Panc1 (cell line): ENCODE measurements around the gene RBFA. TPM values are rescaled to one million over a fixed set of nuclear protein-coding genes. Genes with fewer than 3 reads are reported as not detected.

Experiments
- ATAC-seq: fragments of 200-7000 bp; cut with Tn5 transposase; 2 replicates; pipeline ENCODE4 v1.9.1; 2020; ENCODE audit warnings: mild to moderate bottlenecking, moderate library complexity
- BruUV-seq: library from RNA; stranded (reverse); fragments of 400-500 nt; replicated peaks from 2 replicates; lab custom pipeline; 2021; lab: Mats Ljungman, UMichigan
- CTCF ChIA-PET: fragments of 300-600 bp; sonication (Branson Sonifier 250); formaldehyde crosslinking; loops from one replicate; lab custom pipeline; 2022; ENCODE audit warnings: antibody characterized with exemption; lab: Charles Lee
- POLR2A ChIA-PET: fragments of 300-600 bp; sonication (Branson Sonifier 250); formaldehyde crosslinking; loops from one replicate; lab custom pipeline; 2022; ENCODE audit warnings: antibody characterized with exemption; lab: Charles Lee
- DNase-seq: peaks from one replicate; pipeline ENCODE4 v3.0.0-alpha.2; 2010; ENCODE audit warnings: low read depth, low spot score
- H3K27ac ChIP-seq: 2 replicates; pipeline ENCODE4 v1.5.1; 2011; ENCODE audit warnings: mild to moderate bottlenecking, low read length, inconsistent platforms
- H3K27me3 ChIP-seq: fragments of 200-500 bp; sonication (Bioruptor generic); 2 replicates; pipeline ENCODE4 v1.6.0; 2014; ENCODE audit warnings: low read length, inconsistent platforms; ENCODE audit not compliant: control insufficient read depth, insufficient read depth
- H3K36me3 ChIP-seq: fragments of 200-500 bp; sonication (Bioruptor generic); 2 replicates; pipeline ENCODE4 v1.5.1; 2014; ENCODE audit warnings: inconsistent platforms, mild to moderate bottlenecking, low read length, moderate library complexity; ENCODE audit not compliant: control insufficient read depth, insufficient read depth
- H3K4me1 ChIP-seq: 2 replicates; pipeline ENCODE4 v1.5.1; 2011; ENCODE audit warnings: inconsistent platforms, mild to moderate bottlenecking, low read length, moderate library complexity; ENCODE audit not compliant: control insufficient read depth, insufficient read depth
- H3K4me3 ChIP-seq, 2 experiments: 2 replicates each; pipeline ENCODE4 v1.5.1; 2011 to 2012; ENCODE audit warnings: low read depth in 2 of 2, low read length in 2 of 2, mild to moderate bottlenecking in 2 of 2, inconsistent platforms in 1 of 2, moderate library complexity in 1 of 2
- H3K9me3 ChIP-seq: fragments of 200-500 bp; sonication (Bioruptor generic); 2 replicates; pipeline ENCODE4 v1.5.1; 2014; ENCODE audit warnings: low read depth, mild to moderate bottlenecking, inconsistent platforms, low read length, moderate library complexity; ENCODE audit not compliant: control insufficient read depth, insufficient read depth
- POLR2AphosphoS5 ChIP-seq: IDR thresholded peaks from 2 replicates; pipeline ENCODE4 v1.6.1; 2012; ENCODE audit warnings: mild to moderate bottlenecking, low read depth, low read length, moderate library complexity
- SIN3A ChIP-seq: IDR thresholded peaks from 2 replicates; pipeline ENCODE4 v1.6.1; 2012; ENCODE audit warnings: low read depth, mild to moderate bottlenecking, low read length, moderate library complexity, borderline replicate concordance; ENCODE audit not compliant: insufficient read depth
- TCF7L2 ChIP-seq: IDR thresholded peaks from 2 replicates; pipeline ENCODE4 v1.6.1; 2011; ENCODE audit warnings: mild to moderate bottlenecking, low read depth, low read length, inconsistent platforms
- in situ Hi-C: cut with HindIII; loops from 2 replicates; pipeline ENCODE4 v1.10.0; 2016; ENCODE audit warnings: low sequenced_read_pairs, low pct_unique_long_range_greater_than_20kb
- intact Hi-C: fragments of 100-400 bp; cut with micrococcal nuclease; formaldehyde crosslinking; loops from one replicate; pipeline ENCODE4 v1.10.0; 2022; ENCODE audit not compliant: unreplicated experiment
- total RNA-seq: library from RNA; stranded (reverse); gene quantifications from one replicate; pipeline ENCODE4 v1.2.1, GENCODE V29; 2021; ENCODE audit not compliant: unreplicated experiment
- TF ChIP-seq, protein P1 (sequence below), 2 experiments: IDR thresholded peaks; 2 replicates each; pipeline ENCODE4 v1.6.1; 2011 to 2012; ENCODE audit warnings: low read depth in 2 of 2, control low read depth in 1 of 2, low read length in 1 of 2, mild to moderate bottlenecking in 1 of 2, moderate library complexity in 1 of 2; ENCODE audit not compliant: insufficient read depth in 1 of 2
- TF ChIP-seq, protein P2 (sequence below): fragments of 450-650 bp; IDR thresholded peaks from 2 replicates; pipeline ENCODE4 v1.5.1; 2017; ENCODE audit warnings: mild to moderate bottlenecking

The RBFA gene
- total RNA-seq, 1 experiment from 2014 or later = 83.1 TPM

GRCh38 chr18:80037300-80037699 lies 3.1 kb downstream of the RBFA start:
- H3K4me1 ChIP-seq = peaks cover 10% of the 10 kb centered on the region
- H3K27ac ChIP-seq = no peak overlapping the region
- ATAC-seq (no peak), DNase-seq (no peak)
- TF ChIP-seq, protein P1, sequence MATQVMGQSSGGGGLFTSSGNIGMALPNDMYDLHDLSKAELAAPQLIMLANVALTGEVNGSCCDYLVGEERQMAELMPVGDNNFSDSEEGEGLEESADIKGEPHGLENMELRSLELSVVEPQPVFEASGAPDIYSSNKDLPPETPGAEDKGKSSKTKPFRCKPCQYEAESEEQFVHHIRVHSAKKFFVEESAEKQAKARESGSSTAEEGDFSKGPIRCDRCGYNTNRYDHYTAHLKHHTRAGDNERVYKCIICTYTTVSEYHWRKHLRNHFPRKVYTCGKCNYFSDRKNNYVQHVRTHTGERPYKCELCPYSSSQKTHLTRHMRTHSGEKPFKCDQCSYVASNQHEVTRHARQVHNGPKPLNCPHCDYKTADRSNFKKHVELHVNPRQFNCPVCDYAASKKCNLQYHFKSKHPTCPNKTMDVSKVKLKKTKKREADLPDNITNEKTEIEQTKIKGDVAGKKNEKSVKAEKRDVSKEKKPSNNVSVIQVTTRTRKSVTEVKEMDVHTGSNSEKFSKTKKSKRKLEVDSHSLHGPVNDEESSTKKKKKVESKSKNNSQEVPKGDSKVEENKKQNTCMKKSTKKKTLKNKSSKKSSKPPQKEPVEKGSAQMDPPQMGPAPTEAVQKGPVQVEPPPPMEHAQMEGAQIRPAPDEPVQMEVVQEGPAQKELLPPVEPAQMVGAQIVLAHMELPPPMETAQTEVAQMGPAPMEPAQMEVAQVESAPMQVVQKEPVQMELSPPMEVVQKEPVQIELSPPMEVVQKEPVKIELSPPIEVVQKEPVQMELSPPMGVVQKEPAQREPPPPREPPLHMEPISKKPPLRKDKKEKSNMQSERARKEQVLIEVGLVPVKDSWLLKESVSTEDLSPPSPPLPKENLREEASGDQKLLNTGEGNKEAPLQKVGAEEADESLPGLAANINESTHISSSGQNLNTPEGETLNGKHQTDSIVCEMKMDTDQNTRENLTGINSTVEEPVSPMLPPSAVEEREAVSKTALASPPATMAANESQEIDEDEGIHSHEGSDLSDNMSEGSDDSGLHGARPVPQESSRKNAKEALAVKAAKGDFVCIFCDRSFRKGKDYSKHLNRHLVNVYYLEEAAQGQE (IDR thresholded peaks at IDR 0.05; ENCODE audit: insufficient read depth in 1 of 2, low read depth in 2 of 2, low read length in 1 of 2) = peak in 1 of 2 experiments; percentile 66; a peak in 1 of 4 replicates
- TF ChIP-seq TCF7L2 (no peak), SIN3A (no peak), POLR2AphosphoS5 (no peak)
- TF ChIP-seq, protein P2, sequence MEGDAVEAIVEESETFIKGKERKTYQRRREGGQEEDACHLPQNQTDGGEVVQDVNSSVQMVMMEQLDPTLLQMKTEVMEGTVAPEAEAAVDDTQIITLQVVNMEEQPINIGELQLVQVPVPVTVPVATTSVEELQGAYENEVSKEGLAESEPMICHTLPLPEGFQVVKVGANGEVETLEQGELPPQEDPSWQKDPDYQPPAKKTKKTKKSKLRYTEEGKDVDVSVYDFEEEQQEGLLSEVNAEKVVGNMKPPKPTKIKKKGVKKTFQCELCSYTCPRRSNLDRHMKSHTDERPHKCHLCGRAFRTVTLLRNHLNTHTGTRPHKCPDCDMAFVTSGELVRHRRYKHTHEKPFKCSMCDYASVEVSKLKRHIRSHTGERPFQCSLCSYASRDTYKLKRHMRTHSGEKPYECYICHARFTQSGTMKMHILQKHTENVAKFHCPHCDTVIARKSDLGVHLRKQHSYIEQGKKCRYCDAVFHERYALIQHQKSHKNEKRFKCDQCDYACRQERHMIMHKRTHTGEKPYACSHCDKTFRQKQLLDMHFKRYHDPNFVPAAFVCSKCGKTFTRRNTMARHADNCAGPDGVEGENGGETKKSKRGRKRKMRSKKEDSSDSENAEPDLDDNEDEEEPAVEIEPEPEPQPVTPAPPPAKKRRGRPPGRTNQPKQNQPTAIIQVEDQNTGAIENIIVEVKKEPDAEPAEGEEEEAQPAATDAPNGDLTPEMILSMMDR = no peak
- no peak overlapping the region for H3K4me3 ChIP-seq
- no peaks in the 10 kb centered on the region for H3K27me3 ChIP-seq
- in situ Hi-C loops (no loop called here), intact Hi-C loops (loop anchor here (10.0 kb wide), 1 partner anchor 118 kb away; no protein-coding TSS in a partner anchor)
- ChIA-PET POLR2A (no interaction called here), CTCF (no interaction called here)
- BruUV-seq = no TSS peak
- H3K36me3 ChIP-seq = no peaks in the 10 kb centered on the region; the same call in none of the 2 replicates
- no peaks in the 10 kb centered on the region for H3K9me3 ChIP-seq

GRCh38 chr18:80037869-80038630 lies 3.8 kb downstream of the RBFA start:
- no peak for DNase-seq
- H3K36me3 ChIP-seq = no peaks in the 10 kb centered on the region; the same call in none of the 2 replicates
- no peak for ATAC-seq
- TF ChIP-seq SIN3A (no peak), POLR2AphosphoS5 (no peak), TCF7L2 (no peak)
- TF ChIP-seq, protein P2 = no peak
- TF ChIP-seq, protein P1 (IDR thresholded peaks at IDR 0.05; ENCODE audit: insufficient read depth in 1 of 2, low read depth in 2 of 2, low read length in 1 of 2) = no peak
- H3K4me1 ChIP-seq = peaks cover 10% of the 10 kb centered on the region
- ChIA-PET POLR2A (interaction anchor here (0.6 kb wide), 1 partner anchor 1077 kb away, joined by 3 read pairs; no protein-coding TSS in a partner anchor), CTCF (no interaction called here)
- no TSS peak for BruUV-seq
- no peak overlapping the region for H3K27ac ChIP-seq
- in situ Hi-C loops (no loop called here), intact Hi-C loops (loop anchor here (10.0 kb wide), 1 partner anchor 117 kb away; no protein-coding TSS in a partner anchor)
- no peaks in the 10 kb centered on the region for H3K9me3 ChIP-seq
- no peaks in the 10 kb centered on the region for H3K27me3 ChIP-seq
- no peak overlapping the region for H3K4me3 ChIP-seq
